ENCODE measurements around the gene TMEM131L. TPM values are rescaled to one million over a fixed set of nuclear protein-coding genes. Genes with fewer than 3 reads are reported as not detected.

The TMEM131L gene
- polyA plus RNA-seq, 1 donor: 36.6 TPM

Other genes starting within 250 kb of the TMEM131L start
- 22.6 TPM for gene MND1, start 121.7 kb upstream of the TMEM131L start, polyA plus RNA-seq (ENCODE audit: insufficient read length)
- gene TLR2, start 217.9 kb downstream of the TMEM131L start, polyA plus RNA-seq (ENCODE audit: insufficient read length): 9.8 TPM